WERI-Rb-1 (cell line): ENCODE results near the gene C9orf85.

Experiments used
- DNase-seq: peaks from one replicate; pipeline ENCODE4 v3.0.0-alpha.2; 2020
- H3K27ac ChIP-seq: fragments of 250-450 bp; sonication (Bioruptor Pico); 2 replicates; pipeline ENCODE4 v1.5.1; 2020; ENCODE audit warnings: mild to moderate bottlenecking, moderate library complexity
- H3K27me3 ChIP-seq: fragments of 250-450 bp; sonication (Bioruptor Pico); 2 replicates; pipeline ENCODE4 v1.5.1; 2021; ENCODE audit warnings: mild to moderate bottlenecking, low read depth, moderate library complexity; ENCODE audit not compliant: insufficient read depth, severe bottlenecking
- H3K36me3 ChIP-seq: fragments of 250-450 bp; sonication (Bioruptor Pico); 2 replicates; pipeline ENCODE4 v1.5.1; 2020; ENCODE audit warnings: mild to moderate bottlenecking, moderate library complexity
- H3K4me3 ChIP-seq: 2 replicates; pipeline ENCODE4 v1.5.1; 2011; ENCODE audit warnings: low read depth, mild to moderate bottlenecking, control low read depth, low read length
- H3K9me3 ChIP-seq: fragments of 250-450 bp; sonication (Bioruptor Pico); 2 replicates; pipeline ENCODE4 v1.5.1; 2021; ENCODE audit warnings: mild to moderate bottlenecking, moderate library complexity; ENCODE audit not compliant: severe bottlenecking
- CTCF ChIP-seq: IDR thresholded peaks from 2 replicates; pipeline ENCODE4 v1.5.1; 2011; ENCODE audit warnings: low read depth, mild to moderate bottlenecking, control low read depth, inconsistent platforms, low read length

Gene C9orf85

GRCh38 chr9:71916834-71917534 lies 5.5 kb downstream of the C9orf85 start:
- no peak for TF ChIP-seq CTCF
- Histone ChIP-seq H3K4me3 (no peak overlapping the region), H3K27ac (no peak overlapping the region), H3K27me3 (no peaks in the 10 kb centered on the region), H3K36me3 (no peaks in the 10 kb centered on the region), H3K9me3 (no peaks in the 10 kb centered on the region)
- no peak for DNase-seq

GRCh38 chr9:71918419-71918818 lies 7.0 kb downstream of the C9orf85 start:
- Histone ChIP-seq H3K9me3 (no peaks in the 10 kb centered on the region), H3K36me3 (no peaks in the 10 kb centered on the region), H3K27me3 (no peaks in the 10 kb centered on the region), H3K4me3 (no peak overlapping the region), H3K27ac (no peak overlapping the region)
- DNase-seq, result no peak
- no peak for TF ChIP-seq CTCF

- DNase-seq, result no peak
- Histone ChIP-seq H3K36me3 (no peaks in the 10 kb centered on the region), H3K9me3 (no peaks in the 10 kb centered on the region), H3K27me3 (no peaks in the 10 kb centered on the region), H3K4me3 (no peak overlapping the region), H3K27ac (no peak overlapping the region)
- no peak for TF ChIP-seq CTCF
Observed at GRCh38 chr9:71920456-71921189, 9.2 kb downstream of the C9orf85 start.

- H3K27me3 ChIP-seq, result no peaks in the 10 kb centered on the region
- H3K36me3 ChIP-seq, result no peaks in the 10 kb centered on the region
- no peak overlapping the region for H3K27ac ChIP-seq
- no peak for TF ChIP-seq CTCF
- no peaks in the 10 kb centered on the region for H3K9me3 ChIP-seq
- no peak for DNase-seq
- no peak overlapping the region for H3K4me3 ChIP-seq
Observed at GRCh38 chr9:71921190-71921814, 9.9 kb downstream of the C9orf85 start.

- Histone ChIP-seq H3K36me3 (no peaks in the 10 kb centered on the region), H3K4me3 (no peak overlapping the region), H3K27ac (no peak overlapping the region), H3K9me3 (no peaks in the 10 kb centered on the region), H3K27me3 (no peaks in the 10 kb centered on the region)
- DNase-seq, result no peak
- no peak for TF ChIP-seq CTCF
Observed at GRCh38 chr9:71924576-71924975, 13.1 kb downstream of the C9orf85 start.
